Measurements from ENCODE around the gene GFPT2. TPM values are rescaled to one million over a fixed set of nuclear protein-coding genes. Genes with fewer than 3 reads are reported as not detected.

The GFPT2 gene
- total and polyA plus RNA-seq, 2 of the 4 experiments (the other 2 are of a cell fraction), result 20.3 to 20.8 TPM

DNA sequence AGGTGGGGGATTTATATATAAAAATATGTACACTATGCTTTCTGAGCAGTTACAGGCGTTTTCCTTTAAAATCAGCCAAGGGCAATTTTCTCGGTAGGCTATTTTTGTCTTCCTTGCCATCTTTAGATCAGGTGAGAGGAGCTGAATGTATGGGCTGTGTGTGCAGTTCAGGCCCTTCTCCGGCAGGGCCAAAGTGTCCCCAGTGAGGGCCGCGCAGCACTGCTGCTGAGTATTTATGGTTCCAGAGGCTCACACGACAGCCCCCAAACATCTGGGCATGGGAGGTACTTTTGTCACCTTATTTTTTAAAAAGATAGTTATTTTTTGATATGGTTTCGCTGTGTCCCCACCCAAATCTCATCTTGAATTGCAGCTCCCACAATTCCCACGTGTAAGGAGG is 11.5 kb downstream of the GFPT2 start:
- H3K9me1 ChIP-seq (ENCODE audit: insufficient read depth, low read length), result peaks cover 7% of the 10 kb centered on the region; the same call in 1 of the 2 replicates

More for the DNA sequence above, 11.5 kb downstream of the GFPT2 start:
- in situ Hi-C loops (cut with MboI; ENCODE audit: low sequenced_read_pairs), result no loop called here
- Histone ChIP-seq H4K20me1 (ENCODE audit: insufficient read depth, low read length) (peaks cover 7% of the 10 kb centered on the region; the same call in 1 of the 2 replicates), H3K9ac (ENCODE audit: low read depth, low read length) (no peak overlapping the region), H4K91ac (ENCODE audit: insufficient read depth, low read depth, low read length) (no peak overlapping the region), H2AFZ (replicated peaks; ENCODE audit: low read length, poor library complexity) (no peak overlapping the region), H3K27me3 (ENCODE audit: control insufficient read depth, insufficient read depth, low read length) (no peaks in the 10 kb centered on the region), H2BK20ac (ENCODE audit: low read depth, low read length) (no peak overlapping the region), H3K9me3 (ENCODE audit: control insufficient read depth, insufficient read depth, low read length) (no peaks in the 10 kb centered on the region), H3K4me3 (ENCODE audit: insufficient read depth, low read depth, low read length) (no peak overlapping the region), H3K27ac (ENCODE audit: insufficient read depth, low read length) (no peak overlapping the region), H2BK15ac (ENCODE audit: low read depth, low read length) (no peak overlapping the region), H2AK9ac (replicated peaks; ENCODE audit: low read depth, low read length, poor library complexity) (no peak overlapping the region), H3K36me3 (ENCODE audit: control insufficient read depth, insufficient read depth, low read length) (peaks cover 7% of the 10 kb centered on the region), H3K4me2 (ENCODE audit: low read depth, low read length) (no peak overlapping the region), H4K5ac (ENCODE audit: low read depth, low read length) (no peak overlapping the region), H3K23ac (ENCODE audit: low read depth, low read length) (no peak overlapping the region), H3K79me1 (ENCODE audit: low read depth in 1 of 2, low read length in 2 of 2) (peaks cover 0 to 22% of the 10 kb centered on the region in 2 experiments; a peak in 3 of 4 replicates), H3K4ac (ENCODE audit: low read depth, low read length) (no peak overlapping the region), H2BK120ac (ENCODE audit: low read depth, low read length) (no peak overlapping the region), H2AK5ac (ENCODE audit: low read depth, low read length) (no peak overlapping the region), H3K14ac (replicated peaks; ENCODE audit: low read depth, low read length) (no peak overlapping the region), H3K56ac (ENCODE audit: extremely low read depth, insufficient read depth, low read length) (no peak overlapping the region), H3K4me1 (ENCODE audit: control insufficient read depth, insufficient read depth, low read length) (peaks cover 7% of the 10 kb centered on the region; the same call in 1 of the 2 replicates), H4K8ac (ENCODE audit: low read depth in 2 of 2, low read length in 2 of 2) (no peak overlapping the region), H2BK5ac (ENCODE audit: low read depth, low read length, poor library complexity, severe bottlenecking) (no peak overlapping the region), H3K18ac (ENCODE audit: low read depth, low read length) (no peak overlapping the region)
- dilution Hi-C loops (cut with HindIII; ENCODE audit: low sequenced_read_pairs, unreplicated experiment), result no loop called here
- DNase-seq, result no peak
- WGBS, 2 experiments (ENCODE audit: extremely low coverage in 2 of 2, insufficient read length in 1 of 2), result no CpG with 5 or more reads among the region's 8 CpGs
- POLR2A ChIA-PET (ENCODE audit: unreplicated experiment), result no interaction called here
- CTCF ChIA-PET, result no interaction called here
- BruUV-seq (replicated peaks), result no TSS peak
- TF ChIP-seq RFX5 (IDR thresholded peaks at IDR 0.05; ENCODE audit: low read depth, low read length), result no peak
- TF ChIP-seq FOS (IDR thresholded peaks at IDR 0.05; ENCODE audit: low read depth, low read length), result no peak
- TF ChIP-seq CHD1 (IDR thresholded peaks at IDR 0.05; ENCODE audit: low read depth, low read length), result no peak
- TF ChIP-seq NFE2L2 (IDR thresholded peaks at IDR 0.05; ENCODE audit: low read depth, low read length), result no peak
- intact Hi-C loops (cut with micrococcal nuclease), result no loop called here
- ATAC-seq (ENCODE audit: low read depth), result no peak

Data from IMR-90 (cell line).